Vagina (tissue), 2 donors: ENCODE data around the gene ARHGDIB.

ENCODE experiments used
- CTCF ChIP-seq, 3 experiments: fragments of 450-650 bp in 2 of 3; fragments of 200-600 bp in 1 of 3; sonication (generic) in 1 of 3; IDR thresholded peaks; one replicate each; pipeline ENCODE4 v1.5.1; 2017 to 2019; ENCODE audit warnings: antibody characterized with exemption in 3 of 3, mild to moderate bottlenecking in 2 of 3, moderate library complexity in 2 of 3
- POLR2A ChIP-seq, 2 donors: fragments of 450-650 bp; IDR thresholded peaks; one replicate each; pipeline ENCODE4 v1.6.1; 2017; ENCODE audit warnings: antibody characterized with exemption in 2 of 2, mild to moderate bottlenecking in 2 of 2, moderate library complexity in 2 of 2
- POLR2AphosphoS5 ChIP-seq, 2 donors: sonication (generic); formaldehyde crosslinking; IDR thresholded peaks; one replicate each; pipeline ENCODE4 v1.9.0; 2017; ENCODE audit warnings: antibody characterized with exemption in 2 of 2, mild to moderate bottlenecking in 2 of 2, low read depth in 1 of 2; ENCODE audit not compliant: insufficient read depth in 1 of 2

GRCh38 chr12:15011162-15011561 is 49.8 kb upstream of the ARHGDIB start:
- TF ChIP-seq CTCF (IDR thresholded peaks at IDR 0.05) (no peak), POLR2AphosphoS5 (IDR thresholded peaks at IDR 0.05; ENCODE audit: insufficient read depth in 1 of 2, low read depth in 1 of 2) (no peak), POLR2A (IDR thresholded peaks at IDR 0.05) (no peak)
